HG03139 (cell line): ENCODE results near the gene DPH7.
A peak's percentile ranks its signal among the peaks of the same experiment; 100 is the strongest.
"Not testable (repeated sequence)": the region's sequence is repeated elsewhere in the genome, so short reads cannot be mapped to it uniquely, and the experiment has no call there.

Source experiments
- ATAC-seq: cut with Tn5 transposase; IDR thresholded peaks from one replicate; pipeline ENCODE4 v1.9.1; 2021; ENCODE audit not compliant: unreplicated experiment

DPH7 gene

DNA sequence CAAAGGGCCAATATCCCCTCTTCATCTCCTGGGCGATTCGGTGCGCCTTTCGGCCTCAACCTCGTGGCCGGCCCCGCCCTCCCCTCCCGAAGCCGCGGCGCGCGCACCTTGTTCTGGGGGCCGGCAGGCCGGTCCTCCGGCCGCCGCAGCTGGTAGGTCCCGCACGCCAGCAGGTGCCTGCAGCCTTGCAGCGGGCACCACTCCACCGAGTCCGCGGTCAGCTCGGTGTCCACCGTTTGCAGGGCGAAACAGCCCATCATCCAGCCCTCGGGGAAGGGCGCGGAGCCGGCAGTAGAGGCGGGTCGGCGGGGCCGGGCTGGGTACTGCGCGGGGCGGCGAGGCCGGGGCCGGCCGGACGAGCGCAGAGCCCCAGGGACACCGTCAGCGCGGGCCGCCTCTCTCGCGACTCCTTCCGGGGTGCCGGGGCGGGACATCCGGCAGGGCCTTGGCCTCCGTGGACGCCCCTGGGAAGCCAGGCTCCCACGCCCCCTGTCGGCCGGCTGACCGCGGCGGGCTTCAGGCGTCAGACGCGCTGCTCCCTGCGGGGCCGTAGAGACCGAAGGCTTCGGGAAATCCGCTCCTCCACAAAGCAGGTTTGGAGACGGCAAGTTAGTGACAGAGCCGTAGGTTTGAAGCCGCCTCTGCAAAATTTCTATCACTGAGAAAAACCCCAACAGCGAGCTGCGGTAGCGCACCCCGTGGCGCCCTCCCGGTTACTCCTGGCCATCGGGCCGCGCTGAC lies at the start of gene DPH7:
Gene DPH7, minus strand, starts transcription at position 408 of the 741 bp plus-strand sequence. Its CDS starts 148 bp downstream, at position 260.
- peak; percentile 72 for ATAC-seq

DNA sequence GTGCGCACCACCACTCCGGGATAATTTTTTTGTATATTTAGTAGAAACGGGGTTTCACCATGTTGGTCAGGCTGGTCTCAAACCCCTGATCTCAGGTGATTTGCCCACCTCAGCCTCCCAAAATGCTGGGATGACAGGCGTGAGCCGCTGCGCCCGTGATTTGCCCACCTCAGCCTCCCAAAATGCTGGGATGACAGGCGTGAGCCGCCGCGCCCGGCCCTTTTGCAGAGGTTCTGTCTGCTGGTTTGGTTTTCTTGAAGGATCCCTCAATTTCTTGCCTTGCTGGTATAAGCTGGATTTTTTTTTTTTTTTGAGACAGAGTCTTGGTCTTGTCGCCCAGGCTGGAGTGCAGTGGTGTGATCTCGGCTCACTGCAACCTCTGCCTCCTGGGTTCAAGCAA lies 48.7 kb upstream of the DPH7 start:
- not testable (repeated sequence) for ATAC-seq

DNA sequence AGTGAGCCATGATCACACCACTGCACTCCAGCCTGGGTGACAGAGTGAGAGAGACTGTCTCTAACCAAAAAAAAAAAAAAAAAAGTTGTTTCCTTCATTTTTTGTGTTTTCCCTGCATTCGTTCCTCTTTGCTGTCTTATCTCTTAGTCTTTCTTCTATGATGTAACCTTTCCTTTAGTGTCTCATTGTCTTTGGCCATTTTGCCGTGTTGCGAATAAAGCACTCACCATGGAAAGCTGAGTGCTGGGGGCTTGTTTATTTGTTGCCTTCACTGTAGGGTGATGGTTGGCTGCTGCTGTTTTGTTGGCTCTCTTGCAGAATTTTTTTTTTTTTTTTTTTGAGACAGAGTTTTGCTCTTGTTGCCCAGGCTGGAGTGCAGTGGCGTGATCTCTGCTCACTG lies 47.7 kb upstream of the DPH7 start:
- no peak for ATAC-seq

DNA sequence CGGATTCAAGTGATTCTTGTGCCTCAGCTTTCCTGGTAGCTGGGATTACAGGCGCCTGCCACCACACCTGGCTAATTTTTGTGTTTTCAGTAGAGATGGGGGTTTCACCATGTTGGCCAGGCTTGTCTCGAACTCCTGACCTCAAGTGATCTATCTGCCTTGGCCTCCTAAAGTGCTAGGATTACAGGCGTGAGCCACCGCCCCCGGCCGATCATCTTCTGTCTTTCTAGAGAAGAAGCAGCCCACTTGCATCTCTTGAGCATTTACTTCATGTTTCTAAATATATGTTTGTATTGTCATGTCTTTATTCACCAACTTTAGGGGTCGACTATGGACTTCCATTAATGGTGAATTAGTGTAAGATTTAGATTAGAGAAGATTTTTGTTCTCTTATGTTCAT lies 43.5 kb upstream of the DPH7 start:
- ATAC-seq, result not testable (repeated sequence)

DNA sequence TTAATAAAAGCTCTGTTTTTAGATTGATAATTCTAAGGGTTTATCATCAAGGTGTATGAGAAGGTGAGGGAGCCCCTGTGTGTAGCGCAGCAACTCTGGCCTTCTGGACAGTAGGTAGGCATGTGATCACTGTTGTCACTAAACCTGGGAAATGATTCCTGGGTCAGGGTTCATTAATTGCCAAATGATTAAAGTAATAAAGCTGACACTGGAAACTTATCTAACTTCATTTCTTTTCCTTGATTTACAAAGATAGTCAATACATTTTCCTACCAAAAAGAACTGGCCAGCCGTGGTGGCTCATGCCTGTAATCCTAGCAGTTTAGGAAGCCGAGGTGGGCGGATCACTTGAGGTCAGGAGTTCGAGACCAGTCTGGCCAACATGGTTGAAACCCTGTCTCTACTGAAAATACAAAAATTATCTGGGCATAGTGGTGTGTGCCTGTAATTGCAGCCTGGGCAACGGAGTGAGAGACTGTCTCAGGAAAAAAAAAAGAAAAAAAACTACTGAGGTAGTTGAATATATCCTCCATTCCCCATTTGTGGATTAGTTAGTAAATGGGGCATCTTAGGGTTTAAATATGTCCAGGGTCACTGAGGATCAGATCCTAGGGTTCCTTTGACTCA lies 42.5 kb upstream of the DPH7 start:
- no peak for ATAC-seq

DNA sequence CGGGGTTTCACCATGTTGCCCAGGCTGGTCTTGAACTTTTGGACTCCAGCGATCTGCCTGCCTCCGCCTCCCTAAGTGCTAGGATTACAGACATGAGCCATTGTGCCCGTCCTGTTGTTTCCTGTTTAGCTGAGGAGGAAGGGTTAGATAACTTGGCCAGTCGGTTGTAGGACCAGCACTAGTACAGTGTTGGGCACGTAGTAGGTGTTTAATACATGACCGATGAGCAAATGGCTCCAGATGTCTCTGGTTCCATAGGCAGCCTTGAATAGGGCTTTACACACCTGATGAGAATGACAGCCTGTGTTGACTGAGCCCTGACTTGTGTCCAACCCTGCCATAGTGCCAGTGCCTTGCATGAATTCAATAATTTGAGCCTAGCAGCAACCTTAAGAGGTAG lies 41.9 kb upstream of the DPH7 start:
- ATAC-seq, result no peak

DNA sequence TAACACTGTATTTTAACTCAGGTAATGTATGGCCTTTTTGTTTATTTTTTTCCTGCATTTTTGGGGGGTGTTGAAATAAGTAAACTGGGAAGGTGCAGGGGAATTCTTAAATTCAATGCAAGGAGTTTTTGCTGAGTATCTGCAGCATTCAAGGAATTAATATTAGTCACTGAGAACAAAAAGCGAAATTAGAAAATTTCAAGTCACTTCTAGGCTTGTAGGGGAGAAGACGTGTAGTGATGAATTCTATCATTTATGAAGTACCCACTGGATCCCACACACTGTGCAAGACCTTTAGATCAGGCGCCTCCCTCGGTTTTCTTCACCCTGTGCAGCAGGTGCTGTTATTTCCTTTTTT lies 41.3 kb upstream of the DPH7 start:
- ATAC-seq, result no peak

DNA sequence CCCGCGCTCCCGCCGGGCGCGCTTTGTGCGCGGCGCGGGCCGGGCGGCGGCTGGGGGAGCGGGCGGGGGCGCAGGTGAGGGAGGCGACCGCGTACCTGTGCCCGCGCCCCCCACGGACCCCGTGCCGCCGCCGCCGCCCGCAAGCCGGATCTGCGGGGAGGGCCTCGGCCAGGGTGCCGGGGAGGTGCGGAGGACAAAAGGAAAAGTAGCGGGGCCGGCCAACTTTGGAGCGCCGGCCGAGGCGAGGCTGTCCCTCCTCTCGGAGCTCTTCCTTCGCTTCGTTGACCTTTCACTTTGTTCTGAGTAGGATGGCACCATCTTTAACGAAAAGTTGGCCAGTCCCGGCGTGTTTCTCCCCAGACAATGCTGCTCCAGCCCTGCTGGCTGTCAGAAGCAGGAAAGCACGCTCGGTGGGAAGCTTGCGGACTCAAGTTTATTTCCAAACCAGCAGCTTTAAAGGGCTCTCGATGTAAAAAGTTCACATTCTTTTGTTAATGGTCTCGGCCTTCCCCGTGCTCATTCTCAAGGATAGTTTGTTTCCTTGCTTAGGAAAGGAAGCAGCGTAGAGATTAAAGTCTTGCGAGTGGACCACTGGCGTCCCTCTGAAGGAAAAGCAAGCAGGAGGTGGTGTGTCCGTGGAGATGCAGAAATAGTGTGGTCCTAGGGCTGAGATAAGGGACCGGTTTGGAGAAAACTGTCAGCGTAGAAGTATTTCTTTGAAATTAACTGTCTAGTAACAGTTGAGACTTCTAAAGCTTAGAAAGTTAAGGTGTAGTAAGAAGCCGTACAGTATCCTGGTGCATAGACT lies 40.7 kb upstream of the DPH7 start:
- ATAC-seq, result peak; percentile 20

DNA sequence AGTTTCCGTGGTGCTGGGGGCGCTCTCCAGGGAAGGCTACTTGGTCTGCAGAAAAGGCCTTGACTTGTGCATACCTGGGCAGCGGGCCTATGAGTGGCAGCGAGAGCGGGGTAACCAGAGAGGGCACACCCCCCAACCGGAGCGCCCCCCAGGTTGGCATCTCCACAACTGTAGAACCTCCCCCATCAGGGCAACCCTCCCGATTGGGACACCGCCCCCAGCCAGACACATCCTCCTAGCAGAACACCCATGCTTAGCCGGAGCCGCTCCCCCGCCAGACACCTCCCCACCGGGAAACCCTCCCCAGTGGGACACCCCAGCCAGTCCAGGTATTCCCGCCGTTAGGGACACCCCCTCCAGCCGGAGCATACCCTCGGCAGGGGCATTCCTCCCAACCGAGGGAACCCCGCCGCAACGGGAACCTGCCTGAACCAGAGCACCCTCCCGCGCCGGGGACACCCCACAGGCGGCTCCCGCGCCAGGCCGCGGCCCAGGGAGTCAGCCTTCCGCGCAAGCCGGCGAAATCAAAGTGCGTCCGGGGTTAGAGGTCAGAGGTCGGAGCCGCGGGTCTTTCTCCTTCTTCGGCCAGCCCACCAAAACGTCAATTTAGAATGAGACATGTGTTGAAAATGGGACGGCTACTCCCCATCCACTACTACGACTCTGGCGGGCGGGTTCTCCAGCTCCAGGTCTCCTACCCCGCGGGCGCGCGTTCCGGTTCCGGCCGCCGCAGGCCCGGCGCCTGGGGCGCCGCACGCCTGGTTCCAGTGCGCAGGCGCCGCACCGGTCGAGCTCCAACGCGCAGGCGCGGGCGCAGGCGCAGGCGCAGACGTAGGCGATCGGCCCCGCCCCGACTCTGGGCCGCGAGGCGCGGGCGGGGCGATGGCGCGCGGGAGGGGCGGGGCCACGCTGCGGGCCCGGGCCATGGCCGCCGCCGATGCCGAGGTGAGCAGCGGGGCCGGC lies 39.7 kb upstream of the DPH7 start, which contains the start of gene EHMT1:
Gene EHMT1, plus strand, starts transcription at position 901 of the 963 bp plus-strand sequence. Its CDS starts 24 bp downstream, at position 925.
- ATAC-seq, result peak; percentile 57

DNA sequence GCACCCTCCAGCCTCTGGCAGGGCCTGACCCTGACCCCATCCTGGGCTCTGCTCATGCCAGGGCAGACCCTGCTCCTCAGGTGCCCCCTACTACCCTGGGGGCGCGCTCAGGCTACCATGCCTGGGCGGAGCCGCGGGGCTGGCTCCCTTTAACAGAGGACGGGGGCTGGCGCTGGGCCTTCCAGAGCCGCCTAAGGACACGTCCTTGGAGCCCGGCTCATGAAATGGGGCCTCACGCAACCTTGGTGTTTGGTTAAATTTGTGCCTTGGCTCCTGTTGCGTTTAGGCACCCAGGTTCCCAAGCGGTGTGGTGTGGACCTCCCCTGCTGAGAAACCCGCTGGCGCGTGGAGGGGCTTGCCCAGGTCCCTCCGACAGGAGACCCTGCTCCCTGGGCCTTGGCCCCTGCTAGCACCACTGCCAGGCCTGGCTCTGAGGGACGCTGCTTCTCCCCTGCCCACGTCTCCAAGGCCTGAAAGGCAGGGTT lies 36.7 kb upstream of the DPH7 start:
- no peak for ATAC-seq

DNA sequence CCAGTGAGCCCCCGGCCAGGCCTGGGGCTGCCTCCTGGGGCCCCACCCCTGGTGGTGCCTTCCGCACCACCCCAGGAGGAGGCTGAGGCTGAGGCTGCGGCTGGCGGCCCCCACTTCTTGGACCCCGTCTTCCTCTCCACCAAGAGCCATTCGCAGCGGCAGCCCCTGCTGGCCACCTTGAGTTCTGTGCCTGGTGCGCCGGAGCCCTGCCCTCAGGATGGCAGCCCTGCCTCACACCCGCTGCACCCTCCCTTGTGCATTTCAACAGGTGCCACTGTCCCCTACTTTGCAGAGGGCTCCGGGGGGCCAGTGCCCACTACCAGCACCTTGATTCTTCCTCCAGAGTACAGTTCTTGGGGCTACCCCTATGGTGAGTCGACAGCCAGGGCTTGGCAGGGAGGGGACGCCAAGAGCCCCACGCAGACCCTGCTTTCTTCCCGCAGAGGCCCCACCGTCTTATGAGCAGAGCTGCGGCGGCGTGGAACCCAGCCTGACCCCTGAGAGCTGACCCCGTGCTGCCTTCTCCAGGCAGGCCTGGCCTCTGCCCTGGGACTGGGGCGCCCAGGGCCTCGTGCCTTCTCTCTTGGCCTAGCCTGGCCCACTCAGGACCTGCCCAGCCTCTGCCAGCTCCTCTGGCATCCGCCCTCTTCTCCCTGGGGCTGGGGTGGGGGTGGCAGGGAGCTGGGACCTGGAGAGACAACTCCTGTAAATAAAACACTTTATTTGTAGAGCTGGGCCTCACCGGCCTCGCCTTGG lies 36.1 kb upstream of the DPH7 start:
- no peak for ATAC-seq

DNA sequence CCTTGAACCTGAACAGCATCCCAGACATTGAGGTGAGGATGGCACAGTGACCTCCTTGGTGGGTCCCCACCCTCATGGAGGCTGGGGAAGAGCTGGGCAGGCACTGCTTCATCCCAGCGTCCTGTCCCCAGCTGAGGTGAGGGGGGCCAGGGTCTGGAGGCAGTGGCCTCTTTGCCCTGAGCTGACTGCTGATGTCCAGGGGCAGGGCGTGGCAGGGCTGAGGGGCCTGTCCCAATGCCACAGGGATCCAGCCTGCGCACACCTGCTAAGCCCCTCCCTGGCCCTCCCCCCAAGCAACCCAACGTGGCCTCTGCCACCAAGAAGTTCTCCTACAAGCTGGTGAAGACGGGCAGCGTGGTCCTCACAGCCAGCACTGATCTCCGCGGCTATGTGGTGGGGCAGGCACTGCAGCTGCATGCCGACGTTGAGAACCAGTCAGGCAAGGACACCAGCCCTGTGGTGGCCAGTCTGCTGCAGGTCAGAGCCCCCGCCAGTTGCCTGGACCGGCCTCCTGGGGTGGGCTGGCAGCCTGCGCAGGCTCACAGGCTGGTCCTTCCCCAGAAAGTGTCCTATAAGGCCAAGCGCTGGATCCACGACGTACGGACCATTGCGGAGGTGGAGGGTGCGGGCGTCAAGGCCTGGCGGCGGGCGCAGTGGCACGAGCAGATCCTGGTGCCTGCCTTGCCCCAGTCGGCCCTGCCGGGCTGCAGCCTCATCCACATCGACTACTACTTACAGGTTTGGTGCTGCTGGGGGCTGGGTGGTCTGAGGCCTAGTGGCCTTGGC lies 35.2 kb upstream of the DPH7 start:
- no peak for ATAC-seq

DNA sequence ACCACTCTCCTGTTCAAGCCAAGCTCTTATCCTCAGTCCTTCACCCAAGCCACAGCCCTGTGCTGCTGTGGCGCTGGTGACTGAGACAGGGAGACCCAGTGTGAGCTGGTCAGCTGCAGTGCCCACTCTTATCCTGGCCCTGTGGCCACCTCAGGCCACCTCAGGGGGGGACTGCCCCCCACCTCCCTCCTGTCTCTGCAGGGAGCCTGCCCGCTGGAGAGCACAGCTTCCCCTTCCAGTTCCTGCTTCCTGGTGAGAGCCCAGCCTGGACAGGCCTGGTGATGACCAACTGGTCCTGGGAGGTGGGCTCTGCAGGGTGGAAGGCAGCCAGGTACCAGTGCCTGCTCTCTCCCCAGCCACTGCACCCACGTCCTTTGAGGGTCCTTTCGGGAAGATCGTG lies 34.5 kb upstream of the DPH7 start:
- no peak for ATAC-seq

DNA sequence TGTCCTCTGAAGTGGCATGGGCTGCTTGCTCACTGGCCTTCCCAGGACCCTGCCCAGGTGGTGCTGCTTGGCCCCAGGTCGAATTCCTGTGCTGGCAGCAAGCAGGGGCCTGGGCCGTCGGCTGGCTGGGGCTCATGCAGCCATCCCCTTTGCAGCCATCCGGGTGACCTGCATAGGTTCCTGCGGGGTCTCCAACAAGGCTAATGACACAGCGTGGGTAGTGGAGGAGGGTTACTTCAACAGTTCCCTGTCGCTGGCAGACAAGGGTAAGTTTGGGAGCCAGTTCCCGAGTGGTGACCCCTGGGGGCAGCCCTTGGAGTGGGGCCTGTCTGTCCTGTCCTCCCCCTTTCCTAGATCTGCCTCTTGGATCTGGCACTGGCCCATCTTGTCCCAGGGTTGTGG lies 34.0 kb upstream of the DPH7 start:
- no peak for ATAC-seq

DNA sequence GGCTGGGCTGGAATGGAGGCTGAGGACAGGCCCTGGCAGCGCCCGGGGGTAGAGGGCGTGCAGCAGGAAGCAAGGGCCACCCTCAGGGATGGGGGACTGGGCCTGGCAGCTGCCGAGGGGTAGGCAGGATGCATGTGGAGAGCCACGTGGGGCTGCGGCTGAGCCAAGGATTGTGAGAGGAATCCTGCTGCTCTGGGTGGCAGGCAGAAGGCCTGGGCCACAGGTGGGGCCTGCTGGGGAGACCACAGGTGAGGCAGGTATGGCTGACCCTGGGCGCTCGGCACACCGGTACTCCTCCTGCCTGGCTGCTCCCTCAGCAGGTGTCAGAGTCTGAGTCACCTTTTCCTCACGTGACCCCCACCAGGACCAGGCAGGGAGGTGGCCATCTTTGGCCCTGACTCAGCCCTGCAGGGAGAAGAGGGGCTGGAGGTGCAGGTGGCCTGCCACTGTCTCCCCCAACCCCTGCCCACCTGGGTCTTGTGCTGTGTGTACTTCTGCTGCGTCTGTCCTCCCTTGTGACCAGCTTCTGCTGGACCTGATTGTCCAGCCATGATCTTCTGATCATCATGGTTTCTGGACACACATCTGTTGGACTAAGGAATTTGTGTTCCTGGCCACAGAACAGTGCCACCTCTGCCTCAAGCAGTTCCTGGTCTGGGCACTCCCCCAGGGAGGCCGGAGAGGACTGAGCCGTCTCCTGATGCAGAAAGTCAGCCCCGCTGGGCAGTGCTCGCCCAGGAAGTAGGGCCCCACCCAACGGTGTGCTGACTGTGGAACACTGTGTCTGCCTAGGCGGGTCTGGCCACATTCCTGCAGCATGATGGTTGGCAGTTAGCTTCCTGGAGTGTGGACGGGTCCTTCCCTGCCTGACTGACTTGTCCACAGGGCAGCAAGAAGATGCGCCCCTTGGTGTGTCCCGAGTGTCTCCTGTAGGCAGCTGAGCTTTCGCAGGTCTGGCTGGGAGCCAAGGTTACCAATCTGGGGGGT lies 33.2 kb upstream of the DPH7 start:
- ATAC-seq, result no peak

DNA sequence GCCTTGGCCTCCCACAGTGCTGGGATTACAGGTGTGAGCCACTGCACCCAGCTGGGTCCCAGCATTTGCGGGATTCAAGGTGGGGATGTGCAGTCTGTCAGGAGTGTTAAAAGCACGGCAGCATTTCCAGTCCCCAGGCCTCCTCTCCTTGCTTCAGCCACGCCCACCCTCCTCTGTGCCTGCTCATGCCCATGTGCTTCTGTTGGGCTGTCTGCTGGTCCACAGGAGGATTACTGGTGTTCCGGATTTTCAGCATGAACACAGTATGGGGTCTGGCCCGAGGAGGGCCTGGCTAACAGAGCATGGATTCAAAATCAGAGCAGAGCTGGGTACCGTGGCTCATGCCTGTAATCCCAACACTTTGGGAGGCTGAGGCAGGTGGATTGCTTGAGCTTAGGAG lies 32.2 kb upstream of the DPH7 start:
- no peak for ATAC-seq

DNA sequence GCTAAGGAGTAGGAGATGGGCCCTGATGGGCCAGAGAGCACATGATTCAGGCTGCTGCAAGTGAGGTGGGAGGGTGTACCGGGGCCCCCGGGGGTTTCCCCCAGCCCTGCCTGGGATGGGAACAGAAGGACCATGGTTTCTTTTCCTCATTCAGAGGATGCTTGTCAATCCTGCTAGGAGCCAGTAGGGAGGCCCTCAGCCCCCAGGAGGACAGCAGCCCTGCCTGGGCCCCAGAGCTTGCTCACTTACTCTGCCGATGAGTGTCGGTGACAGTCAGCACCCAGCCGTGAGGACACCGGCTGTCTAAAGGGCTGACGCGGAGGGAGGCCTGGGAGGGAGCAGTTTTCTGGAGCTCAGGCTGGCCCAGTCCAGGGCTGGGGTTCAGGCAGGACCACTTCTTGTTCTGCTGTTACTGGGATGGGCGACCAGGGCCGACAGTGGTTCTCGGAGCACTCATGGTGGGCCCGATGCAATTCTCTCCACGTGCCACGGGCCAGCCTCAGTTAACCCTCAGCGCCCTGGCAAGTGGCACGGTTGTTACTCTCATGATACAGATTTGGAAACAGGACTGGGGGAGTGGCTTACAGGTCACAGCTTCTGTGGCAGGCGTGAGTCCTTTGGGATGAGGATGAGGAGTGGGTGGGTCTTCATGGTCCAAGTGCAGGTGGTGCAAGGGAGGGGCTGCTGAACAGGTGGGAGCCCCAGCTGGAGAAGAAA lies 28.6 kb upstream of the DPH7 start:
- no peak for ATAC-seq
